GM12878 (cell line): ENCODE measurements around the gene ANO1. TPM values are rescaled to one million over a fixed set of nuclear protein-coding genes. Genes with fewer than 3 reads are reported as not detected.

Experiments
- ATAC-seq: fragments of 200-7000 bp; cut with Tn5 transposase; 3 replicates; pipeline ENCODE4 v1.9.1; 2020; ENCODE audit warnings: mild to moderate bottlenecking, moderate library complexity
- BruUV-seq: library from RNA; stranded (reverse); fragments of 400-500 nt; replicated peaks from 2 replicates; lab custom pipeline; 2021; lab: Mats Ljungman, UMichigan
- CTCF ChIA-PET: fragments of 300-600 bp; sonication (Branson Sonifier 250); formaldehyde crosslinking; extraction: SDS; loops from one replicate; lab custom pipeline; 2021; ENCODE audit warnings: inconsistent platforms; lab: Yijun Ruan, JAX
- POLR2A ChIA-PET: fragments of 350-600 bp; formaldehyde crosslinking; extraction: SDS; loops from one replicate; lab custom pipeline; 2021; ENCODE audit warnings: inconsistent platforms; lab: Charles Lee
- RAD21 ChIA-PET: fragments of 300-600 bp; sonication (Branson Sonifier 250); formaldehyde crosslinking; loops from one replicate; lab custom pipeline; 2023; ENCODE audit warnings: antibody characterized with exemption; ENCODE audit not compliant: unreplicated experiment; lab: Charles Lee
- SMC1A ChIA-PET: fragments of 300-600 bp; sonication (Branson Sonifier 250); formaldehyde crosslinking; loops from one replicate; lab custom pipeline; 2023; ENCODE audit not compliant: unreplicated experiment, uncharacterized antibody; lab: Charles Lee
- DNase-seq: peaks from one replicate; pipeline ENCODE4 v3.0.0-alpha.2; 2011; ENCODE audit warnings: low read depth, low spot score
- FAIRE-seq: peaks from 3 replicates; lab custom pipeline; 2011; peaks lifted over from hg19 to GRCh38; lab: Jason Lieb, UNC
- H2AFZ ChIP-seq: 2 replicates; pipeline ENCODE4 v1.6.0; 2011; ENCODE audit warnings: low read depth, low read length, control low read depth; ENCODE audit not compliant: control insufficient read depth
- H3K27ac ChIP-seq: 2 replicates; pipeline ENCODE4 v1.5.1; 2011; ENCODE audit warnings: control low read depth; ENCODE audit not compliant: control insufficient read depth, insufficient read depth
- H3K27me3 ChIP-seq, 2 experiments: replicated peaks in 1 of 2; 2 replicates each; pipeline versions ENCODE4 v1.6.0 to v1.6.1; 2011; ENCODE audit warnings: low read length in 1 of 2; ENCODE audit not compliant: control insufficient read depth in 2 of 2, insufficient read depth in 2 of 2
- H3K36me3 ChIP-seq, 2 experiments: 2 replicates each; pipeline ENCODE4 v1.5.1; 2011; ENCODE audit warnings: low read length in 1 of 2; ENCODE audit not compliant: control insufficient read depth in 2 of 2, insufficient read depth in 2 of 2
- H3K4me1 ChIP-seq: 2 replicates; pipeline ENCODE4 v1.6.1; 2011; ENCODE audit warnings: mild to moderate bottlenecking, low read length, moderate library complexity, mixed read lengths; ENCODE audit not compliant: control insufficient read depth, insufficient read depth
- H3K4me2 ChIP-seq: 2 replicates; pipeline ENCODE4 v1.6.0; 2011; ENCODE audit warnings: control low read depth; ENCODE audit not compliant: control insufficient read depth, insufficient read depth
- H3K4me3 ChIP-seq: fragments of 200-600 bp; sonication (generic); 2 replicates; pipeline ENCODE4 v1.5.1; 2016
- H3K79me2 ChIP-seq: 2 replicates; pipeline ENCODE4 v1.6.0; 2011; ENCODE audit warnings: low read length; ENCODE audit not compliant: control insufficient read depth, insufficient read depth
- H3K9ac ChIP-seq: 2 replicates; pipeline ENCODE4 v1.8.0; 2011; ENCODE audit warnings: low read length, control low read depth, mixed read lengths; ENCODE audit not compliant: control insufficient read depth, insufficient read depth
- H3K9me3 ChIP-seq: replicated peaks from 3 replicates; pipeline ENCODE4 v1.5.1; 2011; ENCODE audit warnings: mild to moderate bottlenecking, low read length; ENCODE audit not compliant: control insufficient read depth, insufficient read depth
- H4K20me1 ChIP-seq: 2 replicates; pipeline ENCODE4 v1.6.0; 2011; ENCODE audit not compliant: control insufficient read depth, insufficient read depth
- BMI1 ChIP-seq: fragments of 450-650 bp; IDR thresholded peaks from 2 replicates; pipeline ENCODE4 v1.6.1; 2016; ENCODE audit warnings: mild to moderate bottlenecking, moderate library complexity, borderline replicate concordance
- HDGF ChIP-seq: fragments of 450-650 bp; IDR thresholded peaks from 2 replicates; pipeline ENCODE4 v1.6.1; 2016; ENCODE audit warnings: antibody characterized with exemption
- KDM1A ChIP-seq: fragments of 200-600 bp; sonication (generic); IDR thresholded peaks from 2 replicates; pipeline ENCODE4 v1.6.1; 2016; ENCODE audit warnings: borderline replicate concordance
- MEF2A ChIP-seq: IDR thresholded peaks from 2 replicates; pipeline ENCODE4 v1.6.1; 2011; ENCODE audit warnings: low read depth, mild to moderate bottlenecking, low read length, moderate library complexity; ENCODE audit not compliant: insufficient read depth
- NKRF ChIP-seq: fragments of 450-650 bp; conservative IDR thresholded peaks from 2 replicates; pipeline ENCODE4 v1.6.1; 2017; ENCODE audit warnings: mild to moderate bottlenecking, moderate library complexity
- PML ChIP-seq: IDR thresholded peaks from 2 replicates; pipeline ENCODE4 v1.6.1; 2012; ENCODE audit warnings: low read length, inconsistent platforms
- SIX5 ChIP-seq: IDR thresholded peaks from 2 replicates; pipeline ENCODE4 v1.6.1; 2011; ENCODE audit warnings: mild to moderate bottlenecking, low read depth, low read length, moderate library complexity; ENCODE audit not compliant: severe bottlenecking
- SREBF1 ChIP-seq: IDR thresholded peaks from 2 replicates; pipeline ENCODE4 v1.6.1; 2012; ENCODE audit warnings: mild to moderate bottlenecking, low read length
- TBL1XR1 ChIP-seq: IDR thresholded peaks from 2 replicates; pipeline ENCODE4 v1.6.1; 2012; ENCODE audit warnings: low read depth, low read length, improper control_type of control experiment
- ZBTB11 ChIP-seq: fragments of 450-650 bp; formaldehyde crosslinking; IDR thresholded peaks from 2 replicates; pipeline ENCODE4 v1.5.0; 2022; ENCODE audit warnings: mild to moderate bottlenecking, missing genetic modification characterization
- ZNF24 ChIP-seq: fragments of 450-650 bp; IDR thresholded peaks from 2 replicates; pipeline ENCODE4 v1.6.1; 2017; ENCODE audit warnings: antibody characterized with exemption, mild to moderate bottlenecking
- WGBS: methylation state at CpG from one replicate; pipeline ENCODE4 v1.1.6; 2016; ENCODE audit warnings: low lambda C conversion rate; ENCODE audit not compliant: insufficient replicate concordance, insufficient coverage; ENCODE audit errors: missing lambda C conversion rate; 5-methylcytosine and 5-hydroxymethylcytosine counted together
- in situ Hi-C: fragments of 300-500 bp; cut with MboI; formaldehyde crosslinking; loops from 9 replicates; pipeline ENCODE4 v1.14.3; 2018; ENCODE audit warnings: mixed read lengths
- intact Hi-C: fragments of 100-400 bp; cut with micrococcal nuclease; formaldehyde crosslinking; loops from one replicate; pipeline ENCODE4 v1.14.2; 2022; ENCODE audit not compliant: unreplicated experiment
- polyA plus RNA-seq, 11 experiments: library from polyadenylated mRNA; depleted of rRNA in 4 of 11; unstranded in 6 of 11; stranded (reverse) in 5 of 11; fragments of >200 nt; fragmentation: Nextera tagmentation in 4 of 11; fragmentation: Illumina TruSeq in 1 of 11; extraction: Ambion mirVana in 4 of 11; extraction: Trizol in 1 of 11; gene quantifications; 1 replicate in 1 of 11; 2 replicates in 10 of 11; pipeline versions ENCODE4 v1.2.1 to v1.2.3, GENCODE V29; 2011 to 2016; ENCODE audit warnings: inconsistent platforms in 2 of 11, missing spikeins in 2 of 11, low read depth in 1 of 11
- total RNA-seq, 4 experiments: library from RNA; depleted of rRNA in 3 of 4; stranded (reverse); fragments of >200 nt in 3 of 4; fragmentation: Illumina TruSeq in 1 of 4; extraction: Trizol in 1 of 4; gene quantifications; 2 replicates each; pipeline versions ENCODE4 v1.2.1 to v1.2.3, GENCODE V29; 2013 to 2021
- TF ChIP-seq, protein P1 (sequence below): IDR thresholded peaks from 2 replicates; pipeline ENCODE4 v1.6.1; 2012; ENCODE audit warnings: low read depth, low read length, improper control_type of control experiment
- TF ChIP-seq, protein P2 (sequence below): IDR thresholded peaks from 2 replicates; pipeline ENCODE4 v1.6.1; 2011; ENCODE audit warnings: mild to moderate bottlenecking, low read depth, low read length, moderate library complexity; ENCODE audit not compliant: insufficient replicate concordance
- TF ChIP-seq, protein P3 (sequence below): IDR thresholded peaks from 2 replicates; pipeline ENCODE4 v1.6.1; 2011; ENCODE audit warnings: low read depth, mild to moderate bottlenecking, low read length, moderate library complexity, borderline replicate concordance; ENCODE audit errors: extremely low read depth
- TF ChIP-seq, protein P4 (sequence below): fragments of 450-650 bp; IDR thresholded peaks from 2 replicates; pipeline ENCODE4 v1.6.1; 2017; ENCODE audit warnings: mild to moderate bottlenecking, low read depth, inconsistent platforms; ENCODE audit not compliant: poor library complexity, severe bottlenecking

The ANO1 gene
- total and polyA plus RNA-seq, 10 of the 15 experiments (the other 5 are each of a cell fraction or from before 2014, with no cell fraction given), result 0.01 to 0.38 (median 0.06) TPM; not detected in 7

DNA sequence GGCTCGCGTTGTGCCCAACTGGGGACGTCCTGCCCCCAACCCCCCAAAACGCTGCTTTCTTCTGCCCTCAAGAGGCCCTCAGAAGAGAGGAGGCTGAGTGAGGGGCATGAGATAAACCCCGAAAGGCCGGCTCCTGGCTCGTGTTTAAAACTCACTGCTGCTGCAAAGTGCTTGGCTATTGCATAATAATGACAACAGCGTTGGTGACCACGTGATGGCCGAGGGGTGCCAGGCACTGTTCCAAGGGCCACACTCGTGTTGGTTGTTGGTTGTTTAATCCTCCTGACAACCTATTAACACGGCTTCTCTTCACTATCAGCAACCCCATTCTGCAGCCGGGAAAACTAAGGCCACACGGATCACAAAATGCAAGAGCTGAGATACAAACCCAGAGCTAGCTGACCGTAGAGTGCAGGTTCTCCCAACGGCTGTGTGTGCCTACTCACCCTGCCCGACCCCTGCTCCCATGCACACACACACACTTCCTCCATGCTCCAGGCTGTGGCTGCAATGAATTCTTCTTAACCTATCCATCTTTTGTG is 51.0 kb downstream of the ANO1 start:
- Histone ChIP-seq H3K4me1 (no peaks in the 10 kb centered on the region), H3K9ac (no peak overlapping the region), H4K20me1 (no peaks in the 10 kb centered on the region; the same call in 1 of the 2 replicates), H2AFZ (no peak overlapping the region), H3K27ac (no peak overlapping the region), H3K4me3 (no peak overlapping the region), H3K9me3 (no peaks in the 10 kb centered on the region), H3K4me2 (no peak overlapping the region), H3K27me3 (peaks cover 0 to 8% of the 10 kb centered on the region in 2 experiments; a peak in 3 of 4 replicates), H3K79me2 (no peaks in the 10 kb centered on the region), H3K36me3 (no peaks in the 10 kb centered on the region)
- SMC1A ChIA-PET, result no interaction called here
- no peak for DNase-seq
- ATAC-seq, result no peak
- RAD21 ChIA-PET, result no interaction called here
- WGBS, result 29% methylated on average over 17 of the region's 17 CpGs
- FAIRE-seq, result no peak
- intact Hi-C loops (no loop called here), in situ Hi-C loops (no loop called here)
- POLR2A ChIA-PET, result no interaction called here
- BruUV-seq, result no TSS peak
- CTCF ChIA-PET, result no interaction called here
- no peak for TF ChIP-seq SIX5
- no peak for TF ChIP-seq MEF2A
- TF ChIP-seq KDM1A, result no peak
- TF ChIP-seq, protein P1, sequence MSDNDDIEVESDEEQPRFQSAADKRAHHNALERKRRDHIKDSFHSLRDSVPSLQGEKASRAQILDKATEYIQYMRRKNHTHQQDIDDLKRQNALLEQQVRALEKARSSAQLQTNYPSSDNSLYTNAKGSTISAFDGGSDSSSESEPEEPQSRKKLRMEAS, result no peak
- no peak for TF ChIP-seq HDGF
- TF ChIP-seq ZBTB11, result no peak
- TF ChIP-seq BMI1, result no peak
- TF ChIP-seq PML, result no peak
- TF ChIP-seq, protein P2, sequence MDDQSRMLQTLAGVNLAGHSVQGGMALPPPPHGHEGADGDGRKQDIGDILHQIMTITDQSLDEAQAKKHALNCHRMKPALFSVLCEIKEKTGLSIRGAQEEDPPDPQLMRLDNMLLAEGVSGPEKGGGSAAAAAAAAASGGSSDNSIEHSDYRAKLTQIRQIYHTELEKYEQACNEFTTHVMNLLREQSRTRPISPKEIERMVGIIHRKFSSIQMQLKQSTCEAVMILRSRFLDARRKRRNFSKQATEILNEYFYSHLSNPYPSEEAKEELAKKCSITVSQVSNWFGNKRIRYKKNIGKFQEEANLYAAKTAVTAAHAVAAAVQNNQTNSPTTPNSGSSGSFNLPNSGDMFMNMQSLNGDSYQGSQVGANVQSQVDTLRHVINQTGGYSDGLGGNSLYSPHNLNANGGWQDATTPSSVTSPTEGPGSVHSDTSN, result no peak
- TF ChIP-seq, protein P3, sequence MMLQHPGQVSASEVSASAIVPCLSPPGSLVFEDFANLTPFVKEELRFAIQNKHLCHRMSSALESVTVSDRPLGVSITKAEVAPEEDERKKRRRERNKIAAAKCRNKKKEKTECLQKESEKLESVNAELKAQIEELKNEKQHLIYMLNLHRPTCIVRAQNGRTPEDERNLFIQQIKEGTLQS, result no peak
- TF ChIP-seq, protein P4, sequence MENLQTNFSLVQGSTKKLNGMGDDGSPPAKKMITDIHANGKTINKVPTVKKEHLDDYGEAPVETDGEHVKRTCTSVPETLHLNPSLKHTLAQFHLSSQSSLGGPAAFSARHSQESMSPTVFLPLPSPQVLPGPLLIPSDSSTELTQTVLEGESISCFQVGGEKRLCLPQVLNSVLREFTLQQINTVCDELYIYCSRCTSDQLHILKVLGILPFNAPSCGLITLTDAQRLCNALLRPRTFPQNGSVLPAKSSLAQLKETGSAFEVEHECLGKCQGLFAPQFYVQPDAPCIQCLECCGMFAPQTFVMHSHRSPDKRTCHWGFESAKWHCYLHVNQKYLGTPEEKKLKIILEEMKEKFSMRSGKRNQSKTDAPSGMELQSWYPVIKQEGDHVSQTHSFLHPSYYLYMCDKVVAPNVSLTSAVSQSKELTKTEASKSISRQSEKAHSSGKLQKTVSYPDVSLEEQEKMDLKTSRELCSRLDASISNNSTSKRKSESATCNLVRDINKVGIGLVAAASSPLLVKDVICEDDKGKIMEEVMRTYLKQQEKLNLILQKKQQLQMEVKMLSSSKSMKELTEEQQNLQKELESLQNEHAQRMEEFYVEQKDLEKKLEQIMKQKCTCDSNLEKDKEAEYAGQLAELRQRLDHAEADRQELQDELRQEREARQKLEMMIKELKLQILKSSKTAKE, result no peak
- TF ChIP-seq SREBF1, result no peak
- no peak for TF ChIP-seq TBL1XR1
- no peak for TF ChIP-seq NKRF
- no peak for TF ChIP-seq ZNF24
